NK-92 treated with Interleukin-12 subunit alpha and Interleukin-12 subunit beta, amount 100 ng/mL, for 24 hours (cell line): Measurements from ENCODE around the gene TAX1BP3.

Experiments
- DNase-seq: peaks from one replicate; lab custom pipeline; 2025; lab: John Stamatoyannopoulos, UW

The TAX1BP3 gene

DNA sequence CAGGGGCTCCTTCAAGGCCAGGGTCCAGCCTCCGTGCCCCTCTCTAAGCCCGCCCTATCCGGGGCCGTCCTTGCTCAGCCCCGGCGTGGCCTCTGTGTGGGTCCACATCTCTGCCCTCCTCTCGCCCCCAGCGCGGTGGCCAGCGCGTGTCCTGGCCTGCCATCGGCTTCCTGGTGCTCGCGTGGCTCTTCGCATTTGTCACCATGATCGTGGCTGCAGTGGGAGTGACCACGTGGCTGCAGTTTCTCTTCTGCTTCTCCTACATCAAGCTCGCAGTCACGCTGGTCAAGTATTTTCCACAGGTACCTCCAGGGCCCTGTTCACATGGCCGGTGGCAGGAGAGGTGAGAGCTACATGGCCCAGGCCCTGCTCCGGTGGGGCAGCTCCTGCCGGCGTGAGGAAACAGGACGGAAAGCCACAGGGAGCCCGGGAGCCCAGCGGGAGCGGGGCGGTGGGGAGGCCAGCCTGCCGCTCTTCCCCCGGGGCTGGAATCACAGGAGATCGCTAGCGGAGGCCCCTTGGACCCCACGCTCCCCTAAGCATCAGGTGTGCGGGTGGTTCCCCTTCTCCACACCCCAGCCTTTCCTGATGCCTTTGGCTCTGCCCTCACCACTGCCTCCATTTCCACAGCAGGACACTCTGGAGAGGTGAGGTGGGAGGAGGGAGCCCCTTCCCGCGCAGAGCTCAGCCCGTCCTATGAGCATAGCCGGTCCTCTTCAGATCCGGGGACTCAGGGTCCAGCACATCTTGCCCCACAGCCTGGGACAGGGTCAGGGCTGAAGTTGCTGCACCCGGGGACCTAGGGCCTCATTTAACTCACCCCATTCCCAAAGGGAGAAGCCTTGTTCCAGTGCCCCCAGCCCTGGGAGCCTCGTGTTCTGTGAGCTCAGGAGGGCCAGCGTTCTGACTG is 10.2 kb downstream of the TAX1BP3 start:
- no peak for DNase-seq

DNA sequence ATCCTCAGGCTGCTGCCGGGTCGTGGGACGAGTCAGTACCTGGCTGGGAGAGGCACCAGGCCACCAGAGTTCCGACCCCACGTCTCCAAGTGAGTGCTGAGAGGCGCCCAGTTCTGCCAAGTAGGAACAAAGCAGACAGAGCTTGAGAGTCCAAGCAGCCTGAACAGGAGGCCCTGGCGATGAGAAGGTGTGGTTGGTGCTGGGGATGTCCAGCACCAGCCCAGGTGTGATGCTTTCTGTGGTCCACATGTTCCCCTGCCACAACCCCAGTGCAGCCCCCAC is 10.8 kb downstream of the TAX1BP3 start:
- DNase-seq, result no peak

DNA sequence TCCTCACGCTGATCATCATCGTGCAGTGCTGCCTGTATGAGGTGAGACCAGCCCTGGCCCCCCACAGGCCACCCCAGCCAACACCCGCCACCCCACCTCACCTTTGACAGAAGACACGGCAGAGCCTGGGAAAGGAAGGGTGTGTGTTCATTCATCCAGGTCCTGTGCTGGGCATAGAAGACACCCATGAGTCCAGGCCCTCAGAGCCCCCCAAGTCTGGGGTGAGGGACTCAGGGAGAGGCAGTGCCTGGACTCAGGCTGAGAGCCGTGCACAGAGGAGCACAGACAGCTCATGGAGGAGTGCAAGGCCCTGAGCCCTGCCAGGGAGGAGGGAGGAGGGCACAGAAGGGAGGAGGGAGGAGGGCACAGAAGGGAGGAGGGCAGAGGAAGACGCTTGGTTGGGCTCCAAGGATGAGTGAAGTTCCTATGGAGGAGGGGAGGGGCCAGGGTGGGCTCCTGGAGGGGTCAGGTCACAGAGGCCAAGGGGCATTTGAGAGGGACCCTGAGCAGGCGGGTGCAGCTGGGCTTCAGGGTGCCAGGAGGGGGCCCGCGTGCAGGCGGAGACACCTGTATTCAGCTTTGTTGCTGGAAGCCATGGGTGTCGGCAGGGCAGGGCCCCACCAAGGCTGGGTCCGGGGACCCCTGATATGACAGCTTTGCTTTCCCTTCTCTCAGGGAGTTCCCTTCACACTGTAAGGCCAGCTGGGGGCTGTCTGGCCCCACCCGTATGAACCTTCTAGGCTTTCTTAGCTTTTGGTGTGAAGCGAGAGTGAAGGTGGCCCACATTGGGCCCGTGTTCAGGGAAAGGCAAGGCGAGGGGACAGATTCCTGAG is 11.4 kb downstream of the TAX1BP3 start:
- DNase-seq, result no peak

DNA sequence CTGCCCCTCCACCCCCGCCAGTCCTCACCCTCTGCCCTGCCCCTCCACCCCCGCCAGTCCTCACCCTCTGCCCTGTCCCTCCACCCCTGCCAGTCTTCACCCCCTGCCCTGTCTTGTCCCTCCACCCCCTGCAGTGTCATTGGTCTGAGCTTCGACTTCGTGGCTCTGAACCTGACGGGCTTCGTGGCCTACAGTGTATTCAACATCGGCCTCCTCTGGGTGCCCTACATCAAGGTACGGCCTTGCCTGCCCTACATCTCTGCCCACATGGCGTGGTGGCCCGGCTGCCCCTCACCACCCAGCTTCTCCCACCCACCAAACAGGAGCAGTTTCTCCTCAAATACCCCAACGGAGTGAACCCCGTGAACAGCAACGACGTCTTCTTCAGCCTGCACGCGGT is 12.0 kb downstream of the TAX1BP3 start:
- DNase-seq, result no peak

DNA sequence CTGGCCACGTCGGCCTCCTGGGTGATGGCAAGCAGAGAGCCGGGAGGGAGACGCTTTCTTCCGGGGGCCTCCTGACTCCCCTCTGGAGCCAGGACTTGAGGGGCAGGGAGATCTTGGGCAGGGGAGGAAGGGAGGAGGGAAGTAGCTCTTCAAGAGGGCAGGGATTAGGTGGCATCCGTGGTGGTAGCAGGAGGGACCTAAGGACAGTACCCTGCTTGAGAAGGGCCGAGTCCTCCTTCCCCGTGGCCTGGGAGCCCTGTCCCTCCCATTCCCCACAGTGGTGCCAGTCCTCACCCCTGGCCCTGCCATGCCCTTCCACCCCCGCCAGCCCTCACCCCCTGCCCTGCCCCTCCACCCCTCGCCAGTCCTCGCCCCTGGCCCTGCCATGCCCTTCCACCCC is 12.6 kb downstream of the TAX1BP3 start:
- DNase-seq, result no peak

DNA sequence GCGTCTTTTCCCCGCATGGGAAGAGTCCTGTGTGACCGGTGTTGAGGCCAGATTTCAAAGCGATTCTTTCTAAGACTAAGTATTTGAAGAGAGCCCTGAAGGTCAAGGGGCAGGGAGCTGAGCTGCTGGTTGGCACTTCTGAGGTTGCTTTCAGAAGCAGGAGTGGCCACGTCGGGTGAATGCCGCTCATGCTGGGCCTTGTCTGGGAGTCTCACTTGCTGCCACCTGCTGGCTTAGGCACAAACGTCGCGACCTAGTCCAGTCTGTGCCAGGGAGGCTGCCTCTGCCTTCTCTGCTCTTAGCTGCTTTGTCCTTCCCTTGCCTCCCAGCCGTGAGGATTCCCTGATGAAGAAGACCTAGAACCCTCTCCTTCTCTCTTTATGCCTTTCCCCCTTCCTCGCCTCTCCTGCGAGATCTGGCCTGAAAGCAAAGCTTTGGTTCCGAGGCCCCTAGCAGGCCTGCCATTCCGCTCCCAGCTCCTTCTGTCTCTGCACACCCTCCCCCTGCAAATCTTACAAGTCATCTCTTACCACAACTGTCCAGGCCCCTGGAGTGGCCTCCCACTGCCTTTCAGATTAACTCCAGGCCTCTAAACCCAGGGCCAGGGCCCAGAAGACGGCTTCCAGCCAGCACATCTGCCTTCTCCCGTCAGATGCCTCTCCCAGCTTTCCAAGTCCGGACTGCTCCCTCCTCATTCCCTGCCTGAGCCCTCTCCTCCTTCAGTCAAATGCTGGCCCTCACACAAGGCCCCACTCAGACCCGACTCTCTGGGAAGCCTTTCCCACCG is 20.4 kb downstream of the TAX1BP3 start:
- DNase-seq, result no peak

DNA sequence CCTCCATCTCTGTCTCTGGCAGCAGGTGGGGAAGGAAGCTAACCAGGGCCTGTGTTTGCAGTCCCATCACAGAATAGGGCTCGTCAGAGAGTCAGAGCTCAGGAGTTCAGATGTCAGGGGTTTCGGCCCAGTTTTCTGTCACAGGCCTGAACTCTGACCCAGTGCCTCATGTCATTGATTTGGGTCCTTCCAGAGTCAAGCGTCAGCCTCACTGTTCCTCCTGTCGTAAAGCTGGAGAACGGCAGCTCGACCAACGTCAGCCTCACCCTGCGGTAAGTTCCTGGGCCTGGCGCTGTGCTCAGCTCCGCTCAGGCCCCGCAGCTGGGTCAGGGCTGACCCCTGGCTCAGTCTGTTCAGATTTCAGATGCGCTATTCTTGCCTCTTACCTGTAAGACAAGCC is 21.1 kb downstream of the TAX1BP3 start:
- no peak for DNase-seq

DNA sequence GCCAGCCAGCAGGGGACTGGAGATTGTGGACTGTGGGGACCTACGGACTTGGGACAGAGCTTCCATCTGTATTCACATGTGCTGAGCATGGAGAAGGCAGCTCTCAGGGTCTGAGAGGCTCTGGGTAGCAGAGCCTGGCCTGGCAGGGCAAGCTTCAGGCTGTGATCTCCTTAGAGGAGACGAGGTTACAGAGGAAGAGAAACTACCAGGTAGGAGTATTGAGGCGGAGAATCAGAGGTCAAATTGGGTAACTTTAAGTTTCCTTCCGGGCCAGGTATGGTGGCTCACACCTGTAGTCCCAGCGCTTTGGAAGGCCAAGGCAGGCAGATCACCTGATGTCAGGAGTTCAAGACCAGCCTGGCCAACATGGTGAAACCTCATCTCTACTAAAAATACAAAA is 23.1 kb downstream of the TAX1BP3 start:
- no peak for DNase-seq

DNA sequence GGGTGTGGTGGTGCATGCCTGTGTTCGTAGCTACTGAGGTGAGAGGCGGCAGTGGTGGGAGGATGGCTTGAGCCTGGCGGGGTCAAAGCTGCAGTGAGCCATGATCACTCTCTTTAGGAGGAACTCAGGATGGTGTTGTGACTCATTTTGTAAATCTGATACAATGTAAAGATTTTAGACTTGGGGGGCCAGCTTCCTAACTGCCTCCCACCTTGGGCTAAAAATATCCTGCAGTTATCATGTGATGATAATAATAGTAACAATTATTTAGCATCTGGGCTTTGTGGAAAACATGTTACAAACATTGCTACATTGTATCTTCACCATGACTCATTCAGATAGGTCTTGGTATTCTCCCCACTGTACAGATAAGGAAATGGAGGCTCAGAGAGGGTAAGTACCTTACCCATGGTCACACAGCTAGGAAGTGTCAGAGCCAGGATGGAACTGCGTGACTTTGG is 24.5 kb downstream of the TAX1BP3 start:
- DNase-seq, result no peak

DNA sequence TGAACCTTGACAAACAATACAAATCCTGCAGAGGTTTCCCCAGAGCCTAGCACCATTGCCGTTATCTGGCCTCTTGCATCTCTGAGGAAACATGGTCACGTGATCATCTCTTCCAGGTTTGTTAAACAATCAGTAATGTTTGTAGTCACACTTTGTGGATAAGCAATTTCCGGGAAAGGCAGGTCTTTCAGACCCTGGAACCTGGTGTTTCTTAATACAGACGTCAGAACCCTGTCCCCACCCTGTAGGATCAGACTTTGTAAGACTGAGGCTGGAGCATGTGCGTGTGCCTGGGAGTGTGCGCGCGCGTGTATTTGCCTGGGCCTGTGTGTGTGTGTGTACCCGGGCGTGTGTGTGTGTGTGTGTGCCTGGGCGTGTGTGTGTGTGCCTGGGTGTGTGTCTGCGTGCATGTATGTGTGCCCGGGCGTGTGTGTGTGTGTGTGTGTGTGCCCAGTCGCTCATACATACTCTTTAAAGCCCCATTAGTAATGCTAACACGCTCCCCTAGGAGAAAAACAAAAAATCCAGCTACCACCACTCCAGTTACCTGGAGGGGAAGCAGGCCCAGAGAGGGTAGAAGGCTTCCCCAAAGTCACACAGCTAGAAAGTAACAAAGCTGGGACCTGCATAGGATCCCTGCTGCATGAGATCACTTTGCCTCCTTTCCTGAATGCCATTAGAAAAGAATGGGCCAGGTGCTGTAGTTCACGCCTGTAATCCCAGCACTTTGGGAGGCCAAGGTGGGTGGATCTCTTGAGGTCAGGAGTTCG is 26.5 kb downstream of the TAX1BP3 start:
- DNase-seq, result no peak

DNA sequence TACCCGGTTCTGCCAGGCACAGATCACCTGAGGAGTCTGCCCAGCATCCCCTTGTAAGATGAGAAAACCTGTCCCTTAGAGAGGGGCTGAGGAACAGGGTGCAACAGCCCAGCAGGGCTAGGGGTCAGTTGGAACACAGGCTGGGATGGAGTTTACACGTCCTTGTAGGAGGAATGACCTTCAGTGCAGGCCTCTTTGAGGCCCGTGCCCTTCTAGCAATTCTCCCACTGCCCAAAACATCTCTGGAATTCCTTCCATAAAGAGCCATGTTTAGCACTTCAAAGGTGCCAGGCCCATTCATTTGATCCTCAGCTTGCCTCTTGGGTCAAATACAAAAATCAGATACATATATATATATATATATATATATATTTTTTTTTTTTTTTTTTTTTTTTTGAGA is 27.4 kb downstream of the TAX1BP3 start:
- no peak for DNase-seq

DNA sequence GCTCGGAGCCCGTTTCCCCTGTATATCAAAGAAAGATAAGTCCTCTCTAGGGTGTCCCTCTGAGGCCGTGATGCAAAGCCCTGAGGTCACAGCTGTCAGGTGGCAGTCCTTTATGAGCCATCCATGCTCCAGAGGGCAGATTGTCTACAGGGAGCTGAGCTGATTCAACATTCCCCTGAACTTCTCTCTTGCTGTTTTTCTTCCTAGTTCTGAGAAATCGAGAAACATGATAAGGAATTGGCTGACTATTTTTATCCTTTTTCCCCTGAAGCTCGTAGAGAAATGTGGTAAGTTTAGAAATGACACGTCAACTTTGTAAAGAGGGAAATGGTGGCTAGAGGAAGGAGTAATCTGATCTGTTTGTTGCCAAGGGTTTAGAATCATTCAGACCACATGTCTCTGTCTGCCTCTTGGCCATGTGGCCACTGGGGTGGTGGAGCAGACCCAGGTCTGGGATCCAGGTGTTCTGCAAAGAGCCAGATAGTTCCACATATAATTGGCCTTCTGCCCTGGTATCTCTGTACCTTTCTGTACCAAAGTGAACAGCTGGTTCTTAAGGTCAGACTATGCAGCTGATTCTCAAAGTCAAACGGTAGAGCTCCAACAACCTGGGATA is 28.3 kb downstream of the TAX1BP3 start:
- no peak for DNase-seq

DNA sequence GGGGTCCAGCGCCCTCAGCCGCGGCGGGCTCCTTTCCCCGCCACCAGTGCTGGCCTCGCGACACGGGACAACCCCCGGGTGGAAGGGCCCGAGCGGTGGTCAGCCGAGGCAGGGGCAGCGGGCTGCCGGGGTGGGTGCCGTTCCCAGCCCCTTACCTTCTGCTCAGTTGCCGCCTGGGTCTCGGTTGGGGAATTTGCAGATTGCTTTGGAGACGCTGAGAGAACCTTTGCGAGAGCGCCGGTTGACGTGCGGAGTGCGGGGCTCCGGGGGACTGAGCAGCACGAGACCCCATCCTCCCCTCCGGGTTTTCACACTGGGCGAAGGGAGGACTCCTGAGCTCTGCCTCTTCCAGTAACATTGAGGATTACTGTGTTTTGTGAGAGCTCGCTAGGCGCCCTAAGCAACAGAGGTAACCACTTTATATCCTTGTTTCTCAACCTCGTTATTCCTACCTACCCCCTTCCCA is 31.4 kb downstream of the TAX1BP3 start:
- DNase-seq, result no peak

DNA sequence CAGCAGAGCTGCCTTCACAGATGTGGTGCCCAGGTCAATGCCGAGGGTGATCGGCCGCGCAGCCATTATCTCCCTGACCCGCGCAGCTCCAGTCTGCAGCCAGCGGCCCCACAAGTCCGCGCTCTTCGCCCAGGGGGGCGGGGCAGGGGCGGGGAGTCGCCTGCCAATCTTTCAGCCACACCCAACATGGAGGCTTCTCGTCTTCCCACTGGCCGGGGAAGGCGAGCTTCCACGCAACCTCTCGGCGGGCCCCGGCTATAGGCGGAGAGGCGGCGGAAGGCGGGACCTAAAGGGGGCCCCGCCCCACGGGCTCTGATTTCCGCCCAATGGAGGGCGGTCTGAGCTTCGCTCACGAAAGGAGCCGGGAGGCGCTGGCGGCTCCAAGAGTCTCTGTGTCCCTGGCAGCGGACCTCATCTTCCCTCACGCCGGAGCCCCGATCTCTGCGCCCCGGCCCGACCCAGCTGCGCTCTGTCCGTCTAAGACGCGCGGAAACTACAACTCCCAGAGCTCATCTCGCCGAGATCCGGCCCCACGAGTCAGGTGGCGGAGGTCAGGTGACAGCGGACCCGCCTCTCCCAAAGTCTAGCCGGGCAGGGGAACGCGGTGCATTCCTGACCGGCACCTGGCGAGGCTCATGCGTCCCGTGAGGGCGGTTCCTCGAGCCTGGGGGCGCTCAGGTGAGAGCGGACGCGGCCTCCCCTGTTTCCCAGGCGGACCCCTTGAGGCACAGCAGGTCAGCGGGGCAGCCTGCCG is 32.0 kb downstream of the TAX1BP3 start, which contains the start of the genes CTNS and SHPK:
CTNS (plus strand) TSS at position 607 of the 754 bp plus-strand sequence. CDS start 3,447 bp downstream, outside the sequence.
SHPK (minus strand) TSS at position 97 of the 754 bp plus-strand sequence; CDS start at position 66, 31 bp downstream.
- DNase-seq, result peak; percentile 82

DNA sequence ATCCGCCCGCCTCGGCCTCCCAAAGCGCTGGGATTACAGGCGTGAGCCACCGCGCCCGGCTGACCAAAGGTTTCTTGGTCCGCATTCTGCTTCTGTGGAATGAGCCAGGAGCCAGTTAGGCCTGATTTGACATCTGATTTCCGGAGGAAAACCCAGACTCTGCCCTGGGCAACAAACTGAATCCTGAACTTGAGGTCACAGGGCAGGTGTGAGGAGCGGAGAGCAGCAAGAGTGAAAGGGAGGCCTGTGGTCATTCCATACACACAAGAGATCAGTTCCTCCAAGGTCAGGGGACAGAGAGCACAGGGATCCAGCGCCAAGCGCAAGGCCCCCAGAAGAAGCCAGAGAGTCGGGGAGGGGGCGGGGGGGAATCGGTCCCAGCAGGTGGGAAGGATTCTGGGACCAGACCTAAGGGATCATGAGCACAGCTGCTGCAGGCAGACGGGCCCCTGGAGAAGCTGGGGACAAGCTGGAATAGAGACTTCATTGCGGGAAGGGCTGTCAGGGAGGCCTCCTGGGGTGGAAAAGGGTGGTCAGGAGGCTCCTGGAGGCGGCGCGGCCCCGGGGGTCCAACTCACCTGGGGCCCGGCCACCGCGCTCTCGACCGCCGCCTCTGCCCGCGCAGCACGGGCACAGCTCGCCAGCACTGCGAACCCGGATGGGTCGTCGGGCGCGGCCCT is 32.8 kb downstream of the TAX1BP3 start:
- no peak for DNase-seq

DNA sequence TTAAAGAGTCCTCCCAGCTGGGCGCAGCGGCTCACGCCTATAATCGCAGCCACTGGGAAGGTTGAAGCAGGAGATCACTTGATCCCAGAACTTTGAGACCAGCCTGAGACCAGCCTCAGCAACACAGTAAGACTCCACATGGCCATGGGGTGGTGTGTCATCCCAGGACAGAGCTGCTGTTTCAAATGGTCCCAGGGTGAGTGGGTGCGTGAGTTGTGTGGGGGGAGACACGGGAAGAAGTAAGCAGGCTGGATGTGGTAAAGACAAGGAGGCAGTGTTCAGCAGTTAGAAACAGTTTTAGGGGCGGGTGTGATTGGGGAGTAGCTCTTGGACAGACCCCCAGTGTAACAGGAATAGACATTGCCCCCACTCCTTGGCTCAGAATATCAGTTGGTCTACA is 36.1 kb downstream of the TAX1BP3 start:
- no peak for DNase-seq

DNA sequence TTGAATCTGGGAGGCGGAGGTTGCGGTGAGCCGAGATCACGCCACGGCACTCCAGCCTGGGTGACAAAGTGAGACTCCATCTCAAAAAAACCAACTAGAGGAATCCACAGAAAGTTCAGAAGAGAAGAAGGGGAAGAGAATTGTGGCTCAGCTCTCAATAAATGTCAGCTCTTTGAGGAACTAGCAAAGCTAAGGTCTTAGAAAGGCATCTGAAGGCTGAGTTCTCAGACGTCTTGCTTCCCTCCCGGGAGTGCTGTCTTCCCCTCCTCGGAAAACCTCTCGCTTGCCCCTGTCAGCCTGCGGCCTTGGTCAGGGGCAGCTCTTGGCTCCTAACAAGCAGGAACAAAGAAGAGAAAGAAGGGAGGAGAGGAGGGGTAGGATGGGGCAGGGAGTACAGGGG is 37.6 kb downstream of the TAX1BP3 start:
- DNase-seq, result no peak

DNA sequence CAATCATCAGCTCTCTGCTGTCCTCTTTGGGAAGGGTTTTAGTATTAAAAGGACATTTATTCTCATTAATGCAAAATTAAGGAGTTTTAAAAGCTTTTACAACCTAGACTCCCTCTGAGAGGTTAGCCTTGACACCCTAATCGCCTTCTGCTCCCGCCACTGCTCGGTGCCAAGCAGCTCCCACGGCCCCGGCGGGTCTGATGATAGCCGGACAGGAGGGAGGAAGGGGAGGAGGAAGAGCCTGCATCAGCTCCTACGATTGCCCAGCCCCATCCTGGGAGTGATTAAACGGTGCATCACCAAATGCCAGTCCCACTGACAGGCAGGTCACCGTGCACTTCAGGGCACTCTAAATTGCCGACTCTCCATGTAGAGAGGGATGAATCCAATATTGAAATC is 40.6 kb downstream of the TAX1BP3 start:
- no peak for DNase-seq
